Upper lobe of left lung (tissue), 6 donors: ENCODE results near the gene GPATCH2. TPM values are rescaled to one million over a fixed set of nuclear protein-coding genes. Genes with fewer than 3 reads are reported as not detected.
"Not testable (repeated sequence)": the region's sequence is repeated elsewhere in the genome, so short reads cannot be mapped to it uniquely, and the experiment has no call there.

ENCODE experiments used
- ATAC-seq, 2 donors: fragments of 200-7000 bp; cut with Tn5 transposase; one replicate each; pipeline ENCODE4 v1.9.1; 2022; ENCODE audit warnings: mild to moderate bottlenecking in 2 of 2, moderate library complexity in 2 of 2; ENCODE audit not compliant: low FRiP score in 2 of 2
- DNase-seq, 2 donors: peaks; one replicate each; pipeline ENCODE4 v3.0.0-alpha.2; 2019 to 2020
- H3K27ac ChIP-seq, 4 donors: fragments of 200-600 bp; sonication (generic); one replicate each; pipeline ENCODE4 v1.5.1; 2016 to 2019
- H3K27me3 ChIP-seq, 4 donors: fragments of 200-600 bp; sonication (generic); one replicate each; pipeline ENCODE4 v1.5.1; 2017 to 2019
- H3K36me3 ChIP-seq, 4 donors: fragments of 200-600 bp; sonication (generic); one replicate each; pipeline ENCODE4 v1.5.1; 2016 to 2019
- H3K4me1 ChIP-seq, 4 donors: fragments of 200-600 bp; sonication (generic); one replicate each; pipeline ENCODE4 v1.5.1; 2018 to 2019
- H3K4me3 ChIP-seq, 4 donors: fragments of 200-600 bp; sonication (generic); one replicate each; pipeline ENCODE4 v1.5.1; 2017 to 2019; ENCODE audit warnings: mild to moderate bottlenecking in 2 of 4, moderate library complexity in 1 of 4
- H3K9me3 ChIP-seq, 4 donors: fragments of 200-600 bp; sonication (generic); one replicate each; pipeline ENCODE4 v1.5.1; 2018 to 2019
- EP300 ChIP-seq, 4 donors: sonication (generic); formaldehyde crosslinking; IDR thresholded peaks; one replicate each; pipeline ENCODE4 v1.5.1; 2017; ENCODE audit warnings: antibody characterized with exemption in 4 of 4, control low read depth in 2 of 4
- POLR2A ChIP-seq, 4 donors: fragments of 450-650 bp; IDR thresholded peaks; one replicate each; pipeline ENCODE4 v1.5.1; 2016 to 2017; ENCODE audit warnings: antibody characterized with exemption in 4 of 4, mild to moderate bottlenecking in 2 of 4
- POLR2AphosphoS5 ChIP-seq, 2 donors: sonication (generic); formaldehyde crosslinking; IDR thresholded peaks; one replicate each; pipeline ENCODE4 v1.5.1; 2017; ENCODE audit warnings: antibody characterized with exemption in 2 of 2
- WGBS, 2 donors: methylation state at CpG; one replicate each; pipeline ENCODE4 v1.1.5; 2017 to 2018; 5-methylcytosine and 5-hydroxymethylcytosine counted together
- total RNA-seq, 6 donors: library from RNA; depleted of rRNA in 4 of 6; stranded (reverse); fragments of >200 nt in 4 of 6; gene quantifications; one replicate each; pipeline versions ENCODE4 v1.1.0 to v1.2.1, GENCODE V29; 2016 to 2021
- TF ChIP-seq, protein P1 (sequence below), 6 experiments: fragments of 450-650 bp in 4 of 6; fragments of 200-600 bp in 2 of 6; sonication (generic) in 2 of 6; IDR thresholded peaks; one replicate each; pipeline ENCODE4 v1.5.1; 2016 to 2019; ENCODE audit warnings: antibody characterized with exemption in 6 of 6
- donor health status: DM: no; HTN: no; CAD: no; lungs with moderate emphysema.
- donor health status: DM: no; HTN: yes; CAD: no; lungs with severe emphysema.

Gene GPATCH2
- total RNA-seq, 6 donors from 2014 or later = 9.1 to 22.4 (median 15.1) TPM

DNA sequence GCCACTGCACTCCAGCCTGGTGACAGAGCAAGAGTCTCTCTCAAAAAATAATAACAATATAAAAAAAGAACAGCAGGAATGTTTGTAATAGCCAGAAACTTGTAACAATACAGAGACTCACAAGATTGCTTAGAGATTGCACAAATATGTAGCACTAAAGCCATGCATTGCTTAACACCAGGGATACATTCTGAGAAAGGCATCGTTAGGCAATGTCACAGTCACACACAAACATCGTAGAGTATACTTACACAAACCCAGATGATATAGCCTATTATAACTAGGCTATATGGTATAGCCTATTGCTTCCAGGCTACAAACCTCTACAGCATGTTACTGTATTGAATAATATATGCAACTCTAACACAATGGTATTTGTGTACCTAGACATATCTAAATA, 45.3 kb downstream of the GPATCH2 start:
- WGBS, 2 donors = 67 to 70% methylated on average over 2 of the region's 2 CpGs
- Histone ChIP-seq H3K9me3 (no peaks in the 10 kb centered on the region), H3K36me3 (no peaks in the 10 kb centered on the region), H3K4me3 (no peak overlapping the region), H3K27me3 (no peaks in the 10 kb centered on the region), H3K4me1 (no peaks in the 10 kb centered on the region), H3K27ac (no peak overlapping the region)
- no peak for DNase-seq
- TF ChIP-seq POLR2A (IDR thresholded peaks at IDR 0.05) (no peak), EP300 (IDR thresholded peaks at IDR 0.05) (no peak), POLR2AphosphoS5 (IDR thresholded peaks at IDR 0.05) (no peak)
- TF ChIP-seq, protein P1, sequence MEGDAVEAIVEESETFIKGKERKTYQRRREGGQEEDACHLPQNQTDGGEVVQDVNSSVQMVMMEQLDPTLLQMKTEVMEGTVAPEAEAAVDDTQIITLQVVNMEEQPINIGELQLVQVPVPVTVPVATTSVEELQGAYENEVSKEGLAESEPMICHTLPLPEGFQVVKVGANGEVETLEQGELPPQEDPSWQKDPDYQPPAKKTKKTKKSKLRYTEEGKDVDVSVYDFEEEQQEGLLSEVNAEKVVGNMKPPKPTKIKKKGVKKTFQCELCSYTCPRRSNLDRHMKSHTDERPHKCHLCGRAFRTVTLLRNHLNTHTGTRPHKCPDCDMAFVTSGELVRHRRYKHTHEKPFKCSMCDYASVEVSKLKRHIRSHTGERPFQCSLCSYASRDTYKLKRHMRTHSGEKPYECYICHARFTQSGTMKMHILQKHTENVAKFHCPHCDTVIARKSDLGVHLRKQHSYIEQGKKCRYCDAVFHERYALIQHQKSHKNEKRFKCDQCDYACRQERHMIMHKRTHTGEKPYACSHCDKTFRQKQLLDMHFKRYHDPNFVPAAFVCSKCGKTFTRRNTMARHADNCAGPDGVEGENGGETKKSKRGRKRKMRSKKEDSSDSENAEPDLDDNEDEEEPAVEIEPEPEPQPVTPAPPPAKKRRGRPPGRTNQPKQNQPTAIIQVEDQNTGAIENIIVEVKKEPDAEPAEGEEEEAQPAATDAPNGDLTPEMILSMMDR (IDR thresholded peaks at IDR 0.05) = no peak
- no peak for ATAC-seq

DNA sequence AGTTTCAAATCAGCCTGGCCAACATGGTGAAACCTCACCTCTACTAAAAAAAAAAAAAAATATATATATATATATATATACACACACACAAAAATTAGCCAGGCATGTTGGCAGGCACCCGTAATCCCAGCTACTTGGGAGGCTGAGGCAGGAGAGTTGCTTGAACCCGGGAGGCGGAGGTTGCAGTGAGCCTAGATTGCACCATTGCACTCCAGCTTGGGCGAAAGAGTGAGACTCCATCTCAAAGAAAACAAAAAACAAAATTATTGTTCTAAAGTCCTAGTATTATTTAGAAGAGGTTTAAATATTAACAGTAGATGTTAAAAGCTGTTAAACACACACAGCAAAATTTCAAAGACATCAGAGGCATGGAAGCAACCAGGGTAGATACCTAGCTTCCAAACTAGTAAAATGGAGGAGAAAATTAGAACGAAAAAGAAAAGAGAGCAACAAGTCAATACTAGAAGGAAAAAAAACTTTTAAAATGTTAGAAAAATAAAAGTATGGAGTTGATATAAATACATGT, 46.5 kb downstream of the GPATCH2 start:
- H3K4me3 ChIP-seq, H3K9me3 ChIP-seq, DNase-seq, H3K27me3 ChIP-seq, H3K27ac ChIP-seq, H3K36me3 ChIP-seq, H3K4me1 ChIP-seq, ATAC-seq: not testable (repeated sequence)
- WGBS, 2 donors = 93 to 97% methylated on average over 5 of the region's 5 CpGs

DNA sequence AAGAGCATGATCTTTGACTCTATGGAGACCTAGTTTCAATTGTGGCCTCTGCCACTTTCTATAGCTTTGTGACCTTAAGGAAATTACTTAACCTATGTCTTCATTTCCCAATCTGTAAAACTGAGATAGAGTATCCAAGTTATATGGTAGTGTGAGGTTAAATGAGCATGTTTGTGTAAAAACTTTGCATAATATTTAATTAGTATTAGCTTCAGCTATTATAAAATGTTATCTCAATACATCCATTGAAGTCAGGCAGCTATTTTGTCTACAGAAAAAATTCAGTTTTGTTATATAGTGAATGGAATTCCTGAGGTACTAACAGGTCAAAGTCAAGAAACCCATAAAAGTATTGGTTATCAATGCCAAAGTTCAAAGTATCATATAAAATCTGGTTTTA, 53.6 kb downstream of the GPATCH2 start:
- H3K27ac ChIP-seq = no peak overlapping the region
- DNase-seq (no peak), ATAC-seq (no peak)
- no peaks in the 10 kb centered on the region for H3K4me1 ChIP-seq
- H3K9me3 ChIP-seq = no peaks in the 10 kb centered on the region
- TF ChIP-seq EP300 (IDR thresholded peaks at IDR 0.05) = no peak
- TF ChIP-seq POLR2A (IDR thresholded peaks at IDR 0.05) = no peak
- TF ChIP-seq, protein P1 (IDR thresholded peaks at IDR 0.05) = no peak
- TF ChIP-seq POLR2AphosphoS5 (IDR thresholded peaks at IDR 0.05) = no peak
- H3K36me3 ChIP-seq = no peaks in the 10 kb centered on the region
- H3K4me3 ChIP-seq = no peak overlapping the region
- H3K27me3 ChIP-seq = no peaks in the 10 kb centered on the region

DNA sequence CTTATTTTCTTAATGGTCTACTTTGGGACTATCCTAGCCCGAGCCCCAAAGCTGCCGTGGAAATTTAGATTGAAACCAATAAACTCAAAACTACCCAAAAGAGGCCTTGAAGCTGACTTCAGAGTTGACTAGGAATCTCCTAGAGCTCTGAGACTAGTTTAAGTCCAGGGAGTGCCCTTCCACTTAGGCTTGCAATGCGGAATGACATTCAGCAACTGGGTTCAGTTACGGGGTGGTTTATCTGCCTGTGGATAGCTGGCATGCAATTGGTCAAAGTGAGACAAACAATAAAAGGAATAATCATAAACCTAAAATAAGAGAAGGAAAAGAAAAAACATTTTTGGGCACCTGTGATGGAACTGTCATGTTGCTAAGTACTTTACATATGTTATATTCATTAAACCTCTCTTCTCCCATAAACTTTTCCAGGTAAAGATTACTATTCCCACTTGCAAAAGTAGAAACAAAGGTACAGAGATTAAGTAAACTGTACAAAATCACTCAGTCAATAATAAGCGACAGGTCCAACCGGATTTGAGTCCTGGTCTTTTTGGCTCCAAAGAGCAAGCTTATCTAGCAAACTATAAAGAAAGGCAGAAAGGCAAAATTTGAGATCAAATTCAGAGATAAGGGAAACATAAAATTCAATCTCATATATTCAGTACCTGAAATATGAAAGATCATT, 56.5 kb downstream of the GPATCH2 start:
- DNase-seq = no peak
- no peak for ATAC-seq
- TF ChIP-seq POLR2A (IDR thresholded peaks at IDR 0.05) = no peak
- TF ChIP-seq, protein P1 (IDR thresholded peaks at IDR 0.05) = no peak
- no peak for TF ChIP-seq EP300 (IDR thresholded peaks at IDR 0.05)
- TF ChIP-seq POLR2AphosphoS5 (IDR thresholded peaks at IDR 0.05) = no peak
- H3K27me3 ChIP-seq = no peaks in the 10 kb centered on the region
- H3K36me3 ChIP-seq = no peaks in the 10 kb centered on the region
- no peak overlapping the region for H3K27ac ChIP-seq
- H3K4me1 ChIP-seq = no peaks in the 10 kb centered on the region
- no peaks in the 10 kb centered on the region for H3K9me3 ChIP-seq
- no peak overlapping the region for H3K4me3 ChIP-seq
- 83% methylated on average over 6 of the region's 6 CpGs for WGBS, 2 donors

DNA sequence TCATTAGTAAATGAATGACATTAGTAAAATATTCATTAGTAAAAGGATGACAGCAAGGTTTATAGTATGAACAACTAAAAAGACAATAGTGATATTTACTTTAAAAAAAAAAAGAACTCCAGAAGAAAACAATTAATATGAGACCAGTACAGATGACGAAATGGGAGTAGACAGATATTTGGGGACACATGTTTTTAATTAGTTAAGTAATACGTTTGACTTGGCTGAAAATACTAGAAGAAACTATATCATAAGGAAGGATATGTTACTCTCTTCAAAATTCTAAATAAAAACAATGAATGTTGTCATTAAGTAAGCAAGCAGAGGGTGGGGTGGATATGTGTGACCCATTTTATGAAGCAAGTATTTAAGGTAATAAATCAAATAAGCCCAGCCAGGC, 61.9 kb downstream of the GPATCH2 start:
- no peaks in the 10 kb centered on the region for H3K36me3 ChIP-seq
- WGBS, 2 donors = 63 to 87% methylated on average over 2 of the region's 2 CpGs
- no peak overlapping the region for H3K4me3 ChIP-seq
- DNase-seq (no peak), ATAC-seq (no peak)
- no peaks in the 10 kb centered on the region for H3K27me3 ChIP-seq
- no peaks in the 10 kb centered on the region for H3K4me1 ChIP-seq
- no peak overlapping the region for H3K27ac ChIP-seq
- TF ChIP-seq POLR2A (IDR thresholded peaks at IDR 0.05) (no peak), EP300 (IDR thresholded peaks at IDR 0.05) (no peak), POLR2AphosphoS5 (IDR thresholded peaks at IDR 0.05) (no peak)
- TF ChIP-seq, protein P1 (IDR thresholded peaks at IDR 0.05) = no peak
- H3K9me3 ChIP-seq = no peaks in the 10 kb centered on the region
